ENCODE results near the gene AKIP1.
"Not testable (repeated sequence)": the region's sequence is repeated elsewhere in the genome, so short reads cannot be mapped to it uniquely, and the experiment has no call there.

Gene AKIP1

GRCh38 chr11:8917157-8917825 is 6.3 kb downstream of the AKIP1 start:
- peak; percentile 86 for DNase-seq (ENCODE audit: low read depth)

GRCh38 chr11:8922691-8923090 is 11.7 kb downstream of the AKIP1 start:
- no peak for DNase-seq (ENCODE audit: low read depth)

- no peak for DNase-seq (ENCODE audit: low read depth)
These were observed 14.7 kb downstream of the AKIP1 start for GRCh38 chr11:8925711-8926110.

GRCh38 chr11:8926236-8926635 is 15.2 kb downstream of the AKIP1 start:
- no peak for DNase-seq (ENCODE audit: low read depth)

- no peak for DNase-seq (ENCODE audit: low read depth)
These were observed 16.2 kb downstream of the AKIP1 start for GRCh38 chr11:8927233-8927632.

- no peak for DNase-seq (ENCODE audit: low read depth)
These were observed 17.2 kb downstream of the AKIP1 start for GRCh38 chr11:8928205-8928604.

- DNase-seq (ENCODE audit: low read depth): peak; percentile 43
These were observed 18.1 kb downstream of the AKIP1 start for GRCh38 chr11:8928981-8929615.

GRCh38 chr11:8930456-8931175 is 19.6 kb downstream of the AKIP1 start:
- no peak for DNase-seq (ENCODE audit: low read depth)

- DNase-seq (ENCODE audit: low read depth): no peak
These were observed 21.7 kb downstream of the AKIP1 start, which contains the start of gene C11orf16 for GRCh38 chr11:8932564-8933180. Gene C11orf16 (minus strand): TSS chr11:8932947. CDS start chr11:8932308, 639 bp downstream.

GRCh38 chr11:8933931-8934330 is 22.9 kb downstream of the AKIP1 start:
- no peak for DNase-seq (ENCODE audit: low read depth)

- DNase-seq (ENCODE audit: low read depth): peak; percentile 89
These were observed 23.9 kb downstream of the AKIP1 start for GRCh38 chr11:8934742-8935488.

GRCh38 chr11:8935789-8936188 is 24.8 kb downstream of the AKIP1 start:
- DNase-seq (ENCODE audit: low read depth): not testable (repeated sequence)

- no peak for DNase-seq (ENCODE audit: low read depth)
These were observed 26.2 kb downstream of the AKIP1 start for GRCh38 chr11:8937159-8937558.

- no peak for DNase-seq (ENCODE audit: low read depth)
These were observed 26.7 kb downstream of the AKIP1 start for GRCh38 chr11:8937659-8938058.

GRCh38 chr11:8941341-8942103 is 30.5 kb downstream of the AKIP1 start:
- no peak for DNase-seq (ENCODE audit: low read depth)

GRCh38 chr11:8942518-8943066 is 31.6 kb downstream of the AKIP1 start, which contains the start of gene ASCL3:
Gene ASCL3 (minus strand): TSS chr11:8943016. CDS start chr11:8938161, 4,855 bp downstream.
- no peak for DNase-seq (ENCODE audit: low read depth)

- DNase-seq (ENCODE audit: low read depth): no peak
These were observed 36.4 kb downstream of the AKIP1 start for GRCh38 chr11:8947230-8947943.

GRCh38 chr11:8948886-8949285 is 37.9 kb downstream of the AKIP1 start:
- no peak for DNase-seq (ENCODE audit: low read depth)

GRCh38 chr11:8956860-8957259 is 45.9 kb downstream of the AKIP1 start:
- no peak for DNase-seq (ENCODE audit: low read depth)

GRCh38 chr11:8959546-8960166 is 48.7 kb downstream of the AKIP1 start:
- DNase-seq (ENCODE audit: low read depth): peak; percentile 82
